H1 (cell line): ENCODE data around the gene LMAN1L. TPM values are rescaled to one million over a fixed set of nuclear protein-coding genes. Genes with fewer than 3 reads are reported as not detected.

Experiments used
- CTCF ChIA-PET: fragments of 300-600 bp; sonication (Branson Sonifier 250); formaldehyde crosslinking; loops from one replicate; lab custom pipeline; 2021; ENCODE audit not compliant: partially characterized antibody; lab: Charles Lee
- POLR2A ChIA-PET: fragments of 300-600 bp; sonication (Branson Sonifier 250); formaldehyde crosslinking; loops from one replicate; lab custom pipeline; 2021; ENCODE audit warnings: inconsistent platforms; ENCODE audit not compliant: partially characterized antibody; lab: Charles Lee
- DNase-seq, 2 experiments: peaks; one replicate each; pipeline versions ENCODE4 v3.0.0 to v3.0.0-alpha.2; 2010 to 2022; ENCODE audit warnings: low spot score in 2 of 2, low read depth in 1 of 2, mixed read lengths in 1 of 2
- FAIRE-seq: peaks from 2 replicates; lab custom pipeline; 2011; peaks lifted over from hg19 to GRCh38; lab: Jason Lieb, UNC
- H2AFZ ChIP-seq: 2 replicates; pipeline ENCODE4 v1.8.1; 2012; ENCODE audit warnings: low read length, inconsistent platforms
- H2AK5ac ChIP-seq: 2 replicates; pipeline ENCODE4 v1.6.1; 2013; ENCODE audit warnings: low read depth, low read length
- H2BK120ac ChIP-seq: replicated peaks from 2 replicates; pipeline ENCODE3; 2013; ENCODE audit warnings: low read depth, low read length, inconsistent platforms
- H2BK12ac ChIP-seq: 2 replicates; pipeline ENCODE4 v1.6.1; 2013; ENCODE audit warnings: low read depth, low read length
- H2BK15ac ChIP-seq: 2 replicates; pipeline ENCODE4 v1.6.1; 2013; ENCODE audit warnings: low read length
- H2BK20ac ChIP-seq: 2 replicates; pipeline ENCODE4 v1.6.1; 2013; ENCODE audit warnings: low read length
- H2BK5ac ChIP-seq: 2 replicates; pipeline ENCODE4 v1.6.1; 2013; ENCODE audit warnings: low read depth, low read length
- H3K14ac ChIP-seq: 2 replicates; pipeline ENCODE4 v1.6.1; 2013; ENCODE audit warnings: inconsistent platforms; ENCODE audit not compliant: insufficient read length
- H3K18ac ChIP-seq: 2 replicates; pipeline ENCODE4 v1.6.1; 2013; ENCODE audit warnings: low read length; ENCODE audit errors: extremely low read depth
- H3K23ac ChIP-seq: 2 replicates; pipeline ENCODE4 v1.6.1; 2013; ENCODE audit warnings: inconsistent platforms; ENCODE audit not compliant: insufficient read length
- H3K23me2 ChIP-seq: 2 replicates; pipeline ENCODE4 v1.6.1; 2013; ENCODE audit warnings: low read depth, low read length
- H3K27ac ChIP-seq: 2 replicates; pipeline ENCODE4 v1.6.1; 2011; ENCODE audit warnings: low read depth, low read length, inconsistent platforms
- H3K27me3 ChIP-seq, 4 experiments: replicated peaks in 1 of 4; 1 replicate in 1 of 4; 2 replicates in 3 of 4; pipeline versions ENCODE4 v1.6.1 to v1.8.1; 2011 to 2013; ENCODE audit warnings: low read length in 3 of 4, mild to moderate bottlenecking in 3 of 4, inconsistent platforms in 2 of 4, mixed read lengths in 2 of 4, moderate library complexity in 1 of 4; ENCODE audit not compliant: control insufficient read depth in 3 of 4, insufficient read depth in 3 of 4; ENCODE audit errors: extremely low read depth in 1 of 4
- H3K36me3 ChIP-seq, 4 experiments: 2 replicates each; pipeline versions ENCODE4 v1.6.1 to v1.8.1; 2011 to 2013; ENCODE audit warnings: mild to moderate bottlenecking in 4 of 4, low read length in 3 of 4, moderate library complexity in 2 of 4, control low read depth in 1 of 4, inconsistent platforms in 1 of 4; ENCODE audit not compliant: insufficient read depth in 4 of 4, control insufficient read depth in 2 of 4
- H3K4ac ChIP-seq: replicated peaks from 2 replicates; pipeline ENCODE3; 2013; ENCODE audit warnings: low read length, low read depth, mixed read lengths, inconsistent platforms; ENCODE audit not compliant: insufficient read length
- H3K4me1 ChIP-seq, 4 experiments: replicated peaks in 1 of 4; 1 replicate in 1 of 4; 2 replicates in 3 of 4; pipeline versions ENCODE4 v1.6.1 to v1.8.1; 2011 to 2013; ENCODE audit warnings: low read length in 3 of 4, inconsistent platforms in 2 of 4, mixed read lengths in 1 of 4; ENCODE audit not compliant: insufficient read depth in 4 of 4, control insufficient read depth in 3 of 4
- H3K4me2 ChIP-seq, 2 experiments: 2 replicates each; pipeline versions ENCODE4 v1.6.1 to v1.8.1; 2011 to 2013; ENCODE audit warnings: low read depth in 2 of 2, low read length in 2 of 2, control low read depth in 1 of 2, inconsistent platforms in 1 of 2, mild to moderate bottlenecking in 1 of 2; ENCODE audit not compliant: insufficient read depth in 1 of 2
- H3K4me3 ChIP-seq, 4 experiments: fragments of 200-600, 300-600 bp in 1 of 4; sonication (generic), shearing (Covaris generic), sonication (Bioruptor Twin) in 1 of 4; 2 replicates each; pipeline versions ENCODE4 v1.5.1 to v1.8.1; 2011 to 2016; ENCODE audit warnings: low read length in 4 of 4, low read depth in 3 of 4, control low read depth in 2 of 4, inconsistent platforms in 2 of 4, mild to moderate bottlenecking in 2 of 4, mixed read lengths in 1 of 4, moderate library complexity in 1 of 4; ENCODE audit not compliant: insufficient read depth in 2 of 4; ENCODE audit errors: extremely low read depth in 1 of 4
- H3K56ac ChIP-seq: replicated peaks from 2 replicates; pipeline ENCODE3; 2013; ENCODE audit warnings: low read depth, mild to moderate bottlenecking, mixed read lengths, low read length, inconsistent platforms; ENCODE audit not compliant: insufficient read length
- H3K79me1 ChIP-seq: 2 replicates; pipeline ENCODE4 v1.6.1; 2013; ENCODE audit warnings: low read depth, low read length, control low read depth
- H3K79me2 ChIP-seq, 2 experiments: 2 replicates each; pipeline versions ENCODE4 v1.6.1 to v1.8.1; 2012 to 2013; ENCODE audit warnings: low read length in 2 of 2, mild to moderate bottlenecking in 2 of 2, inconsistent platforms in 1 of 2; ENCODE audit not compliant: insufficient read depth in 2 of 2, control insufficient read depth in 1 of 2
- H3K9ac ChIP-seq, 4 experiments: replicated peaks in 1 of 4; 1 replicate in 1 of 4; 2 replicates in 3 of 4; pipeline versions ENCODE4 v1.6.1 to v1.8.1; 2011 to 2013; ENCODE audit warnings: low read depth in 3 of 4, low read length in 3 of 4, control low read depth in 2 of 4, mild to moderate bottlenecking in 2 of 4, moderate library complexity in 2 of 4, inconsistent platforms in 1 of 4; ENCODE audit errors: extremely low read depth in 1 of 4
- H3K9me3 ChIP-seq, 2 experiments: 2 replicates each; pipeline versions ENCODE4 v1.6.1 to v1.8.1; 2012 to 2013; ENCODE audit warnings: mild to moderate bottlenecking in 2 of 2, moderate library complexity in 2 of 2, control low read depth in 1 of 2, inconsistent platforms in 1 of 2, low read depth in 1 of 2, low read length in 1 of 2, mixed read lengths in 1 of 2; ENCODE audit not compliant: insufficient read depth in 2 of 2
- H4K20me1 ChIP-seq, 2 experiments: replicated peaks in 1 of 2; 2 replicates each; pipeline versions ENCODE3 to v1.8.1; 2011 to 2013; ENCODE audit warnings: inconsistent platforms in 2 of 2, low read length in 2 of 2, mild to moderate bottlenecking in 1 of 2; ENCODE audit not compliant: insufficient read depth in 2 of 2, control insufficient read depth in 1 of 2
- H4K5ac ChIP-seq: 2 replicates; pipeline ENCODE4 v1.6.1; 2013; ENCODE audit warnings: low read length, low read depth, mixed read lengths, inconsistent platforms; ENCODE audit not compliant: insufficient read length
- H4K8ac ChIP-seq: 2 replicates; pipeline ENCODE4 v1.8.0; 2013; ENCODE audit warnings: mild to moderate bottlenecking, moderate library complexity, low read length, inconsistent platforms; ENCODE audit not compliant: insufficient read depth; ENCODE audit errors: extremely low read depth
- H4K91ac ChIP-seq: replicated peaks from 2 replicates; pipeline ENCODE3; 2013; ENCODE audit warnings: low read length, mixed read lengths, inconsistent platforms; ENCODE audit not compliant: insufficient read length
- E2F6 ChIP-seq: IDR thresholded peaks from 2 replicates; pipeline ENCODE4 v1.6.1; 2012; ENCODE audit warnings: inconsistent platforms
- EGR1 ChIP-seq: IDR thresholded peaks from 2 replicates; pipeline ENCODE4 v1.6.1; 2011; ENCODE audit warnings: low read depth, low read length, borderline replicate concordance
- HDAC6 ChIP-seq: IDR thresholded peaks from one replicate; pipeline ENCODE4 v1.7.1; 2012; ENCODE audit warnings: low read depth, mild to moderate bottlenecking, inconsistent platforms, low read length, moderate library complexity
- MAX ChIP-seq: IDR thresholded peaks from 2 replicates; pipeline ENCODE4 v1.6.1; 2012; ENCODE audit warnings: inconsistent platforms
- NANOG ChIP-seq: IDR thresholded peaks from 2 replicates; pipeline ENCODE4 v1.6.1; 2011; ENCODE audit warnings: low read length, low read depth, mild to moderate bottlenecking, inconsistent platforms; ENCODE audit not compliant: insufficient read depth, poor library complexity, severe bottlenecking
- RAD21 ChIP-seq, 2 experiments: IDR thresholded peaks in 1 of 2; conservative IDR thresholded peaks in 1 of 2; 2 replicates each; pipeline ENCODE4 v1.6.1; 2011; ENCODE audit warnings: low read depth in 2 of 2, low read length in 2 of 2, improper control_type of control experiment in 1 of 2, inconsistent platforms in 1 of 2, mild to moderate bottlenecking in 1 of 2, moderate library complexity in 1 of 2
- TBP ChIP-seq: IDR thresholded peaks from 2 replicates; pipeline ENCODE4 v1.6.1; 2011; ENCODE audit warnings: low read depth, low read length, improper control_type of control experiment
- WGBS, 2 experiments: shearing (Covaris generic) in 1 of 2; methylation state at CpG; one replicate each; pipeline versions ENCODE4 v1.1.6 to v1.1.7; 2013 to 2015; ENCODE audit warnings: low lambda C conversion rate in 2 of 2, mixed read lengths in 2 of 2, inconsistent platforms in 1 of 2, low coverage in 1 of 2, missing lambda C conversion rate in 1 of 2; ENCODE audit not compliant: insufficient replicate concordance in 2 of 2, insufficient coverage in 1 of 2, insufficient read length in 1 of 2; ENCODE audit errors: extremely low coverage in 1 of 2, missing lambda C conversion rate in 1 of 2; 5-methylcytosine and 5-hydroxymethylcytosine counted together
- polyA plus RNA-seq, 7 experiments: library from polyadenylated mRNA; depleted of rRNA in 3 of 7; stranded (reverse) in 5 of 7; unstranded in 2 of 7; fragments of >200 nt in 5 of 7; fragments of 200-250 nt in 2 of 7; gene quantifications; 1 replicate in 5 of 7; 2 replicates in 1 of 7; 4 replicates in 1 of 7; pipeline versions ENCODE4 v1.2.1 to v1.2.3, GENCODE V29; 2011 to 2013; ENCODE audit warnings: missing spikeins in 2 of 7, mixed read lengths in 2 of 7
- total RNA-seq: library from RNA; stranded (reverse); fragmentation: NEBNext Ultra II Directional; extraction: Animal tissue kit (Norgen Biotek cat#: 25700); gene quantifications from 2 replicates; pipeline ENCODE4 v1.2.1, GENCODE V29; 2021

Gene LMAN1L
- total and polyA plus RNA-seq, 2 of the 8 experiments (the other 6 are each of a cell fraction or from before 2014, with no cell fraction given), result not detected

GRCh38 chr15:74783072-74783807 lies 29.4 kb upstream of the LMAN1L start:
- no peak for FAIRE-seq
- H3K23ac ChIP-seq, result no peak overlapping the region
- H3K4me3 ChIP-seq, result peak overlapping the region; percentile 55 to 82 (median 60); a peak in 7 of 8 replicates
- H3K14ac ChIP-seq, result no peak overlapping the region
- TF ChIP-seq RAD21 (IDR thresholded peaks at IDR 0.05 in 1 of 2, conservative IDR thresholded peaks at IDR 0.05 in 1 of 2; ENCODE audit: low read depth in 2 of 2, low read length in 2 of 2), result no peak
- TF ChIP-seq HDAC6, result no peak
- peak; percentile 52; the same call in 1 of the 2 replicates for TF ChIP-seq E2F6
- TF ChIP-seq EGR1, result no peak
- no peak for TF ChIP-seq TBP
- peak; percentile 47 for TF ChIP-seq MAX
- TF ChIP-seq NANOG, result no peak
- H3K56ac ChIP-seq, result no peak overlapping the region
- peaks cover 0 to 15% (median 11%) of the 10 kb centered on the region in 4 experiments; a peak in 6 of 7 replicates for H3K27me3 ChIP-seq
- no peak overlapping the region for H2AFZ ChIP-seq
- CTCF ChIA-PET, result interaction anchor here (0.6 to 53.7 kb wide), 17 partner anchors 8 to 168 kb away, joined by 3 to 1439 read pairs (median 6); partner anchors contain the start of genes CLK3, CPLX3 and LMAN1L
- peak overlapping the region; percentile 19; the same call in 1 of the 2 replicates for H3K18ac ChIP-seq
- peaks cover 12% of the 10 kb centered on the region for H3K79me1 ChIP-seq
- no peak overlapping the region for H2BK5ac ChIP-seq
- H4K5ac ChIP-seq, result no peak overlapping the region
- H3K23me2 ChIP-seq, result peaks cover 9% of the 10 kb centered on the region
- POLR2A ChIA-PET, result interaction anchor here (1.0 to 5.6 kb wide), 11 partner anchors 10 to 213 kb away, joined by 3 to 26 read pairs (median 4); partner anchors contain the start of gene CLK3
- peak overlapping the region; percentile 86 to 91 for H3K4me2 ChIP-seq
- no peak overlapping the region for H2BK120ac ChIP-seq
- H4K8ac ChIP-seq, result peak overlapping the region; percentile 3; the same call in 1 of the 2 replicates
- WGBS, 2 experiments, result 55% methylated on average over 12 of the region's 13 CpGs; no CpG with 5 or more reads in 1 of the 2 experiments
- H3K27ac ChIP-seq, result no peak overlapping the region
- H2AK5ac ChIP-seq, result 0 out of 2 replicates have a peak overlapping the region, but pooled peaks have one; percentile 42
- no peak overlapping the region for H3K4ac ChIP-seq
- H2BK12ac ChIP-seq, result no peak overlapping the region
- H2BK20ac ChIP-seq, result no peak overlapping the region
- H2BK15ac ChIP-seq, result no peak overlapping the region
- H3K9ac ChIP-seq, result peak overlapping the region in 2 of 4 experiments; percentile 8 to 27; a peak in 1 of 7 replicates
- H3K9me3 ChIP-seq, result no peaks in the 10 kb centered on the region
- peaks cover 0 to 6% of the 10 kb centered on the region in 2 experiments; a peak in 1 of 4 replicates for H3K79me2 ChIP-seq
- H4K20me1 ChIP-seq, result peaks cover 3 to 25% of the 10 kb centered on the region in 2 experiments
- no peak for DNase-seq
- no peaks in the 10 kb centered on the region for H3K36me3 ChIP-seq
- H3K4me1 ChIP-seq, result peaks cover 1 to 24% (median 19%) of the 10 kb centered on the region in 4 experiments
- H4K91ac ChIP-seq, result no peak overlapping the region
